Activated CD4-positive, CD25-positive, alpha-beta regulatory T cell treated with anti-CD3 and anti-CD28 coated beads, Interleukin-2, amount 50 U/mL, for 24 hours (primary cell): Measurements from ENCODE around the gene ABCB1.
"Not testable (repeated sequence)": the region's sequence is repeated elsewhere in the genome, so short reads cannot be mapped to it uniquely, and the experiment has no call there.

Experiments
- ATAC-seq, 2 donors: fragments of 150-1000 bp; cut with Tn5 transposase; one replicate each; pipeline ENCODE4 v1.10.0; 2021; ENCODE audit warnings: mild to moderate bottlenecking in 1 of 2, moderate library complexity in 1 of 2

ABCB1 gene

DNA sequence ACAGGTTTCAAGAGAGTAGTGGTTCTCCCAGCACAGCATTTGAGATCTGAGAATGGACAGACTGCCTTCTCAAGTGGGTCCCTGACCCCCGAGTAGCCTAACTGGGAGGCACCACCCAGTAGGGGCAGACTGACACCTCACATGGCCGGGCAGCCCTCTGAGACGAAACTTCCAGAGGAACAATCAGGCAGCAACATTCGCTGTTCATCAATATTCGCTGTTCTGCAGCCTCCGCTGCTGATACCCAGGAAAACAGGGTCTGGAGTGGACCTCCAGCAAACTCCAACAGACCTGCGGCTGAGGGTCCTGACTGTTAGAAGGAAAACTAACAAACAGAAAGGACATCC lies 135.2 kb downstream of the ABCB1 start:
- not testable (repeated sequence) for ATAC-seq

DNA sequence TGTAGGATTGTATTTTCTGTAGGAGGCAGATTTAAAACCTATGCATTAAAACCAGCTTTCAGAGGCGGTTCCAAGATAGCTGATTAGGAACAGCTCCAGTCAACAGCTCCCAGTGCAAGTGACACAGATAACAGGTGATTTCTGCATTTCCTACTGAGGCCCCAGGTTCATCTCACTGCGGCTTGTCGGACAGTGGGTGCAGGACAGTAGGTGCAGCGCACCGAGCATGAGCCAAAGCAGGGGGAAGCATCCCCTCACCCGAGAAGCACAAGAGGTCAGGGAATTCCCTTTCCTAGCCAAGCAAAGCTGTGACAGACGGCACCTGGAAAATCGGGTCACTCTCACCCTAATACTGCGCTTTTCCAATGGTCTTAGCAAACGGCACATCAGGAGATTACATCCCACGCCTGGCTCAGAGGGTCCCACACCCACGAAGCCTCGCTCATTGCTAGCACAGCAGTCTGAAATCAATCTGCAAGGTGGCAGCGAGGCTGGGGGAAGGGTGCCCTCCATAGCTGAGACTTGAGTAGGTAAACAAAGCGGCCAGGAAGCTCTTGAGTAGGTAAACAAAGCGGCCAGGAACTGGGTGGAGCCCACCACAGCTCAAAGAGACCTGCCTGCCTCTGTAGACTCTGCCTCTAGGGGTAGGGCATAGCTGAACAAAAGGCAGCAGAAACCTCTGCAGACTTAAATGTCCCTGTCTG lies 135.7 kb downstream of the ABCB1 start:
- not testable (repeated sequence) for ATAC-seq

- ATAC-seq: no peak
These were observed 136.7 kb downstream of the ABCB1 start for GRCh38 chr7:87463982-87464381.

- not testable (repeated sequence) for ATAC-seq
These were observed 140.2 kb downstream of the ABCB1 start for GRCh38 chr7:87460444-87460843.

DNA sequence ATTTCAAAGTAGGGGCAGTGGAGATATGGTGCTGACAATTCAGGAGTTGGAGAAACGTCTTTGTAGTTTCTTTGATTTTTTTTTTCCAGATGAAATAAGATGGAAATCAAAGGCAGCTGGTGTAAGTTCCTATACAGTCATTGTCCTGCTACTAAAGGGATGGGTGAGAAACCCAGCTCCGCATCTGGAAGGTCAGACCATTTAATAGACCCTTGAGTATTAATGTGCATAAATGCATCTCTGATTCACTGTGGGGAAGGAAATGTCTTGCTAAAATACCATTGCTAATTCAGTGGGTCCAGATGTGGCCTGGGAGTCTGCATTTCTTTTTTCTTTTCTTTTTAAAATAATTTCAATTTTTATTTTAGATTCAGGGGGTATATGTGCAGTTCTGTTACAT lies 140.7 kb downstream of the ABCB1 start:
- no peak for ATAC-seq

GRCh38 chr7:87458148-87458547 lies 142.5 kb downstream of the ABCB1 start:
- no peak for ATAC-seq

DNA sequence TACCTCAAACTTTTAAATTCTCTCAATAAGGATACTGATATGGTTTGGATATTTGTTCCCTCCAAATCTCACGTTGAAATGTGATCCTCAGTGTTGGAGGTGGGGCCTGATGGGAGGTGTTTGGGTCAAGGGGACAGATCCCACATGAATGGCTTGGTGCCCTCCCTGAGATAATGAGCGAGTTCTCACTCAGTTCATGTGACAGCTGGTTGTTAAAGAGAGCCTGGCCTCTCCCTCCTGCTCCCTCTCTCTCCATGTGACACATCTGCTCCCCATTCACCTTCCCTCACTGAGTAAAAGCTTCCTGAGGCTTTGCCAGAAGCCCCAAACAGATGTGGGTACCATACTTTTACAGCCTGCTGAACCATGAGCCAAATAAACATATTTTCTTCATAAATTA lies 144.4 kb downstream of the ABCB1 start:
- ATAC-seq: no peak
